GM12891 (cell line): ENCODE data around the gene HNMT. TPM values are rescaled to one million over a fixed set of nuclear protein-coding genes. Genes with fewer than 3 reads are reported as not detected.
"Not testable (repeated sequence)": the region's sequence is repeated elsewhere in the genome, so short reads cannot be mapped to it uniquely, and the experiment has no call there.

Experiments used
- DNase-seq: peaks from one replicate; pipeline ENCODE4 v3.0.0; 2011; ENCODE audit warnings: low spot score; ENCODE audit not compliant: insufficient read length
- FAIRE-seq: peaks from 2 replicates; lab custom pipeline; 2011; peaks lifted over from hg19 to GRCh38; lab: Jason Lieb, UNC
- PAX5 ChIP-seq: IDR thresholded peaks from 2 replicates; pipeline ENCODE4 v1.6.1; 2011; ENCODE audit warnings: low read length, moderate library complexity, mild to moderate bottlenecking; ENCODE audit not compliant: insufficient read depth, severe bottlenecking
- POLR2A ChIP-seq: IDR thresholded peaks from 2 replicates; pipeline ENCODE4 v1.6.1; 2011; ENCODE audit warnings: low read depth, low read length, control low read depth
- POLR2AphosphoS5 ChIP-seq: IDR thresholded peaks from 2 replicates; pipeline ENCODE4 v1.6.1; 2011; ENCODE audit warnings: low read depth, low read length, control low read depth
- POU2F2 ChIP-seq: IDR thresholded peaks from 2 replicates; pipeline ENCODE4 v1.6.1; 2011; ENCODE audit warnings: low read depth, mild to moderate bottlenecking, control low read depth, low read length, moderate library complexity
- SPI1 ChIP-seq: IDR thresholded peaks from 2 replicates; pipeline ENCODE4 v1.6.1; 2011; ENCODE audit warnings: low read depth, low read length, control low read depth
- TAF1 ChIP-seq: IDR thresholded peaks from 2 replicates; pipeline ENCODE4 v1.6.1; 2011; ENCODE audit warnings: low read depth, low read length, control low read depth
- polyA plus RNA-seq: library from polyadenylated mRNA; unstranded; fragments of >200 nt; gene quantifications from one replicate; pipeline ENCODE4 v1.2.1, GENCODE V29; 2012; ENCODE audit warnings: low read depth, missing spikeins, inconsistent platforms; ENCODE audit not compliant: missing spikeins

Gene HNMT
- polyA plus RNA-seq: not detected

- TF ChIP-seq POLR2A (no peak), POLR2AphosphoS5 (no peak), TAF1 (no peak), SPI1 (no peak), PAX5 (no peak), POU2F2 (no peak)
- no peak for FAIRE-seq
- DNase-seq: no peak
Observed at GRCh38 chr2:137964066-137964858, at the start of gene HNMT. HNMT (plus strand) TSS chr2:137964473; CDS start chr2:137964492, 19 bp downstream.

DNA sequence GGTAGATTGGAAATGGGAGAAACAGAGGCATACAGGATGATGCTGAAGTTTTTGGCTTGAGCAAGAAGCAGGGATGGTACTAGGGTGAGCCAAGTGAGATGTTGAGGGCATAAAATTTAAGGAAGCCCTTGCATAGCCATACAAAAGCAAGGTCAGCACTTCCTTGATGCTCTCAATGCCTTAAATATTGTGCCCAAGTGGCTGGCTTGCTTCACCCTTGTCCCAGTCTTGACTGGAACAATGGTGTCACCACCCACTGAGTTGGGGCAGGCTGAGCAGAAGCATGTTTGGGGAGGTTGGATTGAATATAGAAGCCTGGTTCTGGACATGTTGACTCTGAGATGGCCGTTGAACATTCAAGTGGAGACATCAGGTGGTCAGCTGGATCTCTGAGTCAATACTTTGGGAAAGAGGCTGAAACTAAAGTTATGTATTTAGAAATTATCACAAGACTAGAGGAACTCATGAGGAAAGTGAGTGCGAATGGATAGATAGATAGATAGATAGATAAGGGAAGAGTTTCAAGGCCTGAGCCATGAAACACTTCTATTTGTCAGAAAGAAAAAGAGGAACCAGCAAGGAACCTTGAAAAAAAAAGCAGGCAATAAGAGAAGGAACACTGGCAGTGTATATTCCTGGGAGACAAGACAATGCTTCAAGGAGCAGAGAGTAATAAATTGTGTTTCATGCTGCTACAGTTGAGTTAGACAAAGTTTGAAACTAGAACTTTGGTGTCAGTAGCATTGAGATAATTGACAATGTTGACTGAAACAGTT lies 43.0 kb upstream of the HNMT start:
- FAIRE-seq (no peak), DNase-seq (no peak)
- TF ChIP-seq SPI1: no peak
- TF ChIP-seq POU2F2: no peak
- no peak for TF ChIP-seq TAF1
- no peak for TF ChIP-seq POLR2A
- TF ChIP-seq POLR2AphosphoS5: no peak
- TF ChIP-seq PAX5: no peak

GRCh38 chr2:137922171-137922570 lies 42.1 kb upstream of the HNMT start:
- FAIRE-seq, DNase-seq: not testable (repeated sequence)

DNA sequence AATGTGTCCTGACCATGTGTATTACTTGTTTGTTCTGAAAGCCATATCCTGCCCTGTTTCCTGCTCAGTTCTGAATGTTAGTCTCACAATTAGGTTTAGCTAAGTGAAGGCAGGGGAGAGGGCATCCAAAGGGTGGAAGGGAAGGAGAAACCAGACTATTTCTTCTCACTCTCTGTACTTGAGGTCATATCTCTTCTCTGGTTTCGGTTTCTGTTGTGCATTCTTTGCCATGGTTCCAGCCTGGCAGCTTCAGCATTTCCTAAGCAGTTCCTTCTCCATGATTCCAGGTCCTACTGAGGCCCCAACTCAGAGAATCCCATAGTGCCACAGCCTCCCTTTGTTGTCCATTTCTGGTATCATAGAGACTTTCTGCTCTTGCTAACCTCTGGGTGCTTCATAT lies 40.3 kb upstream of the HNMT start:
- FAIRE-seq: no peak
- DNase-seq: no peak
- TF ChIP-seq SPI1 (no peak), TAF1 (no peak), POLR2A (no peak), POU2F2 (no peak), PAX5 (no peak), POLR2AphosphoS5 (no peak)

DNA sequence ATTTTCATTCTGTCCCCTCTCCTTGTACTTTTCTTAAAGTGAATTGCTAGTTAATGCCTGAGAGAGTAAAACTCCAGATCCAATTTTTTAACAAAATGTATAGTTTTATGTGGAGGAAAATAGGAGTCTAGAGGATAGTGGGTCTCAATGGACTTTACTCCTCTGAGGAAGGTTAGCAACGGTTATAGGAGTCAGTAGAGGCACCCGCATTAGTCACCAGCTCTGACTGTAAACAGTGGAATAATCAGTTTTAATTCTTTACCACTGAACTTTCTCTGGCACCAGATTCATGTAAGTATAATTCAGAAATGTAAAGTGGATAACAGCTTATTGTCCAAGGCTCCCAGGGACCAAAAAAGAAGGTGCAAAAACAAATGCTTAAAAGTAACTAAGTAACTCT lies 38.7 kb upstream of the HNMT start:
- no peak for FAIRE-seq
- TF ChIP-seq TAF1 (no peak), POU2F2 (no peak), SPI1 (no peak), PAX5 (no peak), POLR2AphosphoS5 (no peak), POLR2A (no peak)
- DNase-seq: no peak

DNA sequence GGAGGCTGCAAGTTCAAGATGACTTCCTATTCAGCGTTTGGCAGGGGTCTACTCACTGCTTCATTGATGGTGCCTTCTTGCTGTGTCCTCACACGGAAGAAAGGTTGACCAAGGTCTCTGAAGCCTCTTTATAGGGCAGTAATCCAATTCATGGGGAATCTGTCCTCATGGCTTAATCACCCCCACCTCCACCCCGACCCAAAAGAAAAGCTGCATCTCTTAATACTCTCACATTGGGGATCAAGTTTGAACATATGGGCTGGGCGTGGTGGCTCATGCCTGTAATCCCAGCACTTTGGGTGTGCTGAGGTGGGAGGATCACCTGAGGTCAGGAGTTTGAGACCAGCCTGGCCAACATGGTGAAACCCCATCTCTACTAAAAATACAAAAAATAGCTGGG lies 36.4 kb upstream of the HNMT start:
- TF ChIP-seq PAX5 (no peak), POU2F2 (no peak), POLR2A (no peak), POLR2AphosphoS5 (no peak), SPI1 (no peak), TAF1 (no peak)
- FAIRE-seq (no peak), DNase-seq (no peak)

DNA sequence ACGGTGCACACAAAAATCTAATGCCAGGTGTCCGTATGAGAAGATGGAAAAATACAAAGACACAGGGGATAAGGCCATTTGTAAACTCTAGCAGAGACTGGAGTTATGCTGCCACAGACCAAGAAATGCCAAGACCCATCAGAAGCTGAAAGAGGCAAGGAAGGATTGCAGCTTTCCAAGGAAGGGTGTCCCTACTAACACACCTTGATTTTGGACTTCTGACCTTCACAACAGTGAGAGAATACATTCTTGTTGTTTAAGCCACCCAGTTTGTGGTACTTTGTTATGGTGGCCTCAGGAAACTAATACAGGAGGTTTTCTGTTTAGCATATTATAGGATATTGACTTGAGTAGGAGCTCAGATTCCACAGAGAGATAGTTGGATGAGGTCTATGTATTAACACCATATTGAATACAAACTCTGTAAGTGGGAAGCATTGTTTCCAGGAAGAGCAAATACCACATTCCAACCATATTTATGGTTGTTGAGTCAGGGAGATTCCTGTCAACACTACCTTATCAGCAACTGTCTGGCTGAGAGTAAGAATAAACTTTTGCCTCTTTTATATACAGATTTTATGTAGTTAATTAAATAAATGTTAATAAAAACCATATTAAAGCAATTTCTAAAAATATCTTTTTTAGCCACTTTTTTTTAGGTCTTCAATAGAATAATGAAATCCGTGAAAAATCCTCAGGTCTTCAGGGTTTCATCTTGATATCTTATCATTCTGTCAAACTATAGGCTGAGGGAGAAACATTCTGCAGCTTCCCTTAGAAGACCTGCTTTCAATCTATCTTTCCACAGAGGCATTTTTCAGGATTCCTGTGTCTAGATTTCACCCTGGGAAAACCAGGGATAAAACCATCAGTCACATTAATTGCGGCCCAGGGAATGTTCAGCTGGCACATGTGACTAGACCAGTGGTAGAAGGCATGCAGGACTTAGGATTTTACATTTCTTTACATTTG lies 35.4 kb upstream of the HNMT start:
- DNase-seq (no peak), FAIRE-seq (no peak)
- TF ChIP-seq SPI1 (no peak), POU2F2 (no peak), TAF1 (no peak), POLR2AphosphoS5 (no peak), POLR2A (no peak), PAX5 (no peak)

DNA sequence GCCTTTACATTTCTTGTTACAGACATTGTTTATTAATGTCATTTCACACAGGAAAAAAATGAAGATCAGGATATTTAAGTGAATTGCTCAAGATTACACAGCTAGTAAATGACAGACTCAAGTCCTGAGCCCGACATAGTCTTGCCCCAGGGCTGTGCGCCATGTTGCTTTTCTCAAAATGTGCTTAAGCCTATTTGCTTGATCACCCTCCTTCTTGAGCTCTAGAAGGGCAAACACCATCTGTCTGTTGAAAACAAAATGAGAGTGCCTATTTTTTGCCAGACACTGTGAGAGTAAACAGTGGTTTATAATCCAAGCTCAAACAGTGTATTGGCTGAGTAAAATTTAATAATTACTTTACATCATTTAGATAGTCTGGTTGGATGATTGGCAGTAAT lies 34.8 kb upstream of the HNMT start:
- DNase-seq (no peak), FAIRE-seq (no peak)
- no peak for TF ChIP-seq POLR2AphosphoS5
- TF ChIP-seq PAX5: no peak
- TF ChIP-seq POLR2A: no peak
- no peak for TF ChIP-seq TAF1
- no peak for TF ChIP-seq POU2F2
- no peak for TF ChIP-seq SPI1

GRCh38 chr2:137930146-137930545 lies 34.1 kb upstream of the HNMT start:
- no peak for TF ChIP-seq POU2F2
- TF ChIP-seq SPI1: no peak
- no peak for TF ChIP-seq POLR2A
- FAIRE-seq (no peak), DNase-seq (no peak)
